Upper lobe of right lung (tissue), 1 donor: Measurements from ENCODE around the gene SGMS1. TPM values are rescaled to one million over a fixed set of nuclear protein-coding genes. Genes with fewer than 3 reads are reported as not detected.
"Not testable (repeated sequence)": the region's sequence is repeated elsewhere in the genome, so short reads cannot be mapped to it uniquely, and the experiment has no call there.

ENCODE experiments used
- ATAC-seq: fragments of 200-7000 bp; cut with Tn5 transposase; one replicate; pipeline ENCODE4 v1.9.1; 2020; ENCODE audit warnings: mild to moderate bottlenecking, moderate library complexity
- DNase-seq: peaks from one replicate; pipeline ENCODE4 v3.0.0-alpha.2; 2020
- H3K27ac ChIP-seq: fragments of 200-600 bp; one replicate; pipeline ENCODE4 v1.8.0; 2022
- H3K27me3 ChIP-seq: fragments of 200-600 bp; one replicate; pipeline ENCODE4 v1.8.0; 2022; ENCODE audit warnings: mild to moderate bottlenecking
- H3K36me3 ChIP-seq: fragments of 200-600 bp; one replicate; pipeline ENCODE4 v1.8.0; 2022
- H3K4me1 ChIP-seq: fragments of 200-600 bp; one replicate; pipeline ENCODE4 v1.8.0; 2022
- H3K4me3 ChIP-seq: fragments of 200-600 bp; one replicate; pipeline ENCODE4 v1.8.0; 2022; ENCODE audit warnings: mild to moderate bottlenecking
- H3K9me3 ChIP-seq: fragments of 200-600 bp; one replicate; pipeline ENCODE4 v1.8.0; 2022
- intact Hi-C: fragments of 100-400 bp; cut with DNase I; formaldehyde crosslinking; loops from one replicate; pipeline ENCODE4 v1.11.0; 2022
- total RNA-seq: library from RNA; stranded (reverse); fragmentation: NEBNext Ultra II Directional; extraction: Animal tissue kit (Norgen Biotek cat#: 25700); gene quantifications from one replicate; pipeline ENCODE4 v1.2.1, GENCODE V29; 2021
- TF ChIP-seq, protein P1 (sequence below): fragments of 200-600 bp; IDR thresholded peaks from one replicate; pipeline ENCODE4 v1.8.0; 2022; ENCODE audit warnings: antibody characterized with exemption
- donor health status: DM: no; HTN: yes; CAD: no; lungs with severe emphysema.

Gene SGMS1
- total RNA-seq, 1 donor from 2014 or later, result 73.1 TPM

DNA sequence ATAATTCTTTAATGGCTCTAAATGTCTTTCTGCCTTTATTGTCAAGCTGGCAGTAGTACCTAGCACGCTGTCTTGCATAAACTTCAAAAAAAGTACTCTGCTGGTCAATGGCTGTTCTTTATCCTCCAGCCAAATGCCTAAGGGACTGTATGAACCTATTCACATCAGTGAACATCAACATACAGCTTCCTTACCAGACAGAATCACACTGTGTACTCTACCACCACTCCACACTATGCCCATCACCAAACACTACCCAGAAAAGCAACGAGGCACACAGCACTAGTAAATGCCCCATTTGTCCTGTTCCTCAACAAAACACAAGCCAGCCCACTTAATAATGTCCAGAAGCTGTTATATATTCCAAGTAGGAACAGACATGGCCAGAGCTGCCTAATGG lies 127.5 kb downstream of the SGMS1 start:
- H3K36me3 ChIP-seq, result no peaks in the 10 kb centered on the region
- no peaks in the 10 kb centered on the region for H3K9me3 ChIP-seq
- intact Hi-C loops, result no loop called here
- H3K4me1 ChIP-seq, result no peaks in the 10 kb centered on the region
- no peak overlapping the region for H3K27ac ChIP-seq
- ATAC-seq (no peak), DNase-seq (no peak)
- TF ChIP-seq, protein P1, sequence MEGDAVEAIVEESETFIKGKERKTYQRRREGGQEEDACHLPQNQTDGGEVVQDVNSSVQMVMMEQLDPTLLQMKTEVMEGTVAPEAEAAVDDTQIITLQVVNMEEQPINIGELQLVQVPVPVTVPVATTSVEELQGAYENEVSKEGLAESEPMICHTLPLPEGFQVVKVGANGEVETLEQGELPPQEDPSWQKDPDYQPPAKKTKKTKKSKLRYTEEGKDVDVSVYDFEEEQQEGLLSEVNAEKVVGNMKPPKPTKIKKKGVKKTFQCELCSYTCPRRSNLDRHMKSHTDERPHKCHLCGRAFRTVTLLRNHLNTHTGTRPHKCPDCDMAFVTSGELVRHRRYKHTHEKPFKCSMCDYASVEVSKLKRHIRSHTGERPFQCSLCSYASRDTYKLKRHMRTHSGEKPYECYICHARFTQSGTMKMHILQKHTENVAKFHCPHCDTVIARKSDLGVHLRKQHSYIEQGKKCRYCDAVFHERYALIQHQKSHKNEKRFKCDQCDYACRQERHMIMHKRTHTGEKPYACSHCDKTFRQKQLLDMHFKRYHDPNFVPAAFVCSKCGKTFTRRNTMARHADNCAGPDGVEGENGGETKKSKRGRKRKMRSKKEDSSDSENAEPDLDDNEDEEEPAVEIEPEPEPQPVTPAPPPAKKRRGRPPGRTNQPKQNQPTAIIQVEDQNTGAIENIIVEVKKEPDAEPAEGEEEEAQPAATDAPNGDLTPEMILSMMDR, result no peak
- no peak overlapping the region for H3K4me3 ChIP-seq
- no peaks in the 10 kb centered on the region for H3K27me3 ChIP-seq

DNA sequence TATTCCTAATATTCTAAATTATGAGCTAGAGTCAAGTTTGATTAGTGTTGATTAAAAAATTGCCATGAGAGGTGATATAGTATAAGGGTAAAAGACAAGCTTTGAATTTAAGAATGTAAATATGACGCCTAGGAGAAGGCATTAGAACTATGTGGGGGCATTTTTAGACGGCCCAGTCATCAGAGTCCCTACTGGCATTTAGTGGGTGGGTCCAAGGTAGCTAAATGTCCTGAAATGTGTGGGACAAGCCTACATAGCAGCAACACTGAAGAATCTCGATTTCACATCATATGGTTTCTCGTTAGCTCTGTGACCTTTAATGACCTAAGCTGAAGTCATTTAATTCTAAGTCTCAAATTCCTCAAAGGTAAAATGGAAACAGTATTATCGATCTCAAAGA lies 133.5 kb downstream of the SGMS1 start:
- no peak overlapping the region for H3K27ac ChIP-seq
- no peaks in the 10 kb centered on the region for H3K4me1 ChIP-seq
- intact Hi-C loops, result no loop called here
- no peak for DNase-seq
- no peak for ATAC-seq
- no peak overlapping the region for H3K4me3 ChIP-seq
- H3K36me3 ChIP-seq, result no peaks in the 10 kb centered on the region
- TF ChIP-seq, protein P1, result no peak
- H3K27me3 ChIP-seq, result no peaks in the 10 kb centered on the region
- no peaks in the 10 kb centered on the region for H3K9me3 ChIP-seq

DNA sequence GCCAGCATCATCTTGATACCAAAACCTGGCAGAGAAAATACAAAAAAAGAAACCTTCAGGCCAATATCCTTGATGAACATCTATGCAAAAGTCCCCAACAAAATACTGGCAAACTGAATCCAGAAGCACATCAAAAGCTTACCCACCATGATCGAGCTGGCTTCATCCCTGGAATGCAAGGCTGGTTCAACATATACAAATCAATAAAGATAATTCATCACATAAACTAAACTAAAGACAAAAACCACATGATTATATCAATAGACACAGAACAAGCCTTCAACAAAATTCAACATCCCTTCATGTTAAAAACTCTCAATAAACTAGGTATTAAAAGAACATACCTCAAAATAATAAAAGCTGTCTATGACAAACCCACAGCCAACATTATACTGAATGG lies 139.2 kb downstream of the SGMS1 start:
- H3K36me3 ChIP-seq, intact Hi-C loops, H3K4me3 ChIP-seq, H3K27ac ChIP-seq, ATAC-seq, DNase-seq, H3K9me3 ChIP-seq, H3K4me1 ChIP-seq, H3K27me3 ChIP-seq: not testable (repeated sequence)

DNA sequence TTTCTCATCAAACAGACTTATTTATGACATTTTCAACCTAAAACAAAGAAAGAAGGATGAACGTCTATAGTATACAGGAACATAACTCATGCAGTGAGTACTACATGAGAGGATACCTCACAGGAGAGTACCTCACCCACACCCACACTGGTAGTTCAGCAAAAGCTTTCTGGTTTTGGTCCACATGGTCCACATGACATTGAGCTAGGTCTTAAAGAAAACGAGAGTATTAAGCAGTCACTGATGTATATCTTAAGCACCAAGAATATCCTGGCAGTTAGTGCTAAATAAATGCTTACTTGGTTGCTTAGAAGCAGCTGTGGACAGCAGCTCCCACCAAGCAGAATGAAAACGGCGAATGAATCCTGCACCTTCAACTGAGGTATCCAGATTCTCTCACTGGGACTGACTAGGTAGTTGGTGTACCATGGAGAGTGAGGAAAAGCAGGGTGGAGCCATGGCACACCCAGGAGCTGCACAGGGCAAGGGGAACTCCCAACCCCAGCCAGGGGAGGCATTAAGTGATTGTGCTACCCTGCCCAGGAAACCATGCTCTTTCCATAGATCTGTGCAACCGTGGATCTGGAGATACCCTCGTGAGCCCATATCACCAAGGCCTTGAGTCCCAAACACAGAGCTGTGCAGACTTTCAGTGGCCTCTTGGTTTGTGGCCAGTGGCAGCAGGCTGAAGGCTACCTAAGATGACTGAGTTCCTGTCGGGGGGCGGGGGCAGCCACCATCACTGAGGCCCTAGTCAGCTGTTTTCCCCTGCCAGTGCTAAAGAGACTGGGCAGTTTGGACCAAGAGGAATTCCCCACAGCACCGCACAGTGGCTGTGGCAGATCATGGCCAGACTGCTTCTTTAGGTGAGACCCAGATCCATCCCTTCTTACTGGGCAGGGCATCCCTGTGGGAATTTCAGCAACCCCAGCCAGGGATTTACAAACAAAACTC lies 143.4 kb downstream of the SGMS1 start:
- Histone ChIP-seq H3K27me3 (no peaks in the 10 kb centered on the region), H3K27ac (no peak overlapping the region), H3K9me3 (peaks cover 4% of the 10 kb centered on the region), H3K4me3 (no peak overlapping the region), H3K4me1 (no peaks in the 10 kb centered on the region), H3K36me3 (no peaks in the 10 kb centered on the region)
- no peak for DNase-seq
- peak; percentile 27 for ATAC-seq
- TF ChIP-seq, protein P1, result no peak
- intact Hi-C loops, result no loop called here

DNA sequence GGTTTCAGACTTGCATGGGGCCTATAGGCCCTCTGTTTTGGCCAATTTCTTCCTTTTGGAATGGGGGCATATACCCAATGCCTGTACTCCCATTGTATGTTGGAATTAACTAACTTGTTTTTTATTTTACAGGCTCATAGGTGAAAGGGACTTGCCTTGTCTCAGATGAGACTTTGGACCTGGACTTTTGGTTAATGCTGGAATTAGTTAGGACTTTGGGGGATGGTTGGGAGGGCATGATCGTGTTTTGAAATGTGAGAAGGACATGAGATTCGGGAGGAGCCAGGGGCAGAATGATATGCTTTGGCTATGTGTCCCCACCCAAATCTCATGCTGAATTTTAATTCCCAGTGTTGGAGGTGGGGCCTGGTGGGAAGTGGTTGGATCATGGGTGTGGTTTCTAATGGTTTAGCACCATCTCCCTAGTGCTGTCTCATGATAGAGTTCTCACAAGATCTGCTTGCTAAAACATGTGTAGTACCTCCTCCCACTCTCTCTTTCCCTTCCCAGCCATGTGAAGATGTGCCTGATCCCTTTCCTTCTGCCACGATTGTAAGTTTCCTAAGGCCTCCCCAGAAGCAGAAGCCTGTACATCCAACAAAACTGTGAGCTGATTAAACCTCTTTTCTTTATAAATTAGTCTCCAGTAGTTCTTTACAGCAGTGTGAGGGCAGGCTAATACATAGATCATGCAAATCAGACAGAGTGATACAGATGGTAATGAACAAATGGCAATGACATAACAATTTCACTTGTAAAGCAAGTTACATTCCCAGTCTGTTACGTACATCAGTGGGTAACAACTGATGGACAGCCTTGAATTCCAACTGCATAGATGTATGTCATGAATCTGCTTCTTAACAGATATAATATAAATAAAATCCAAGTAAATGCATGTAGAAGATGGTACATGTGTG lies 146.2 kb downstream of the SGMS1 start:
- DNase-seq (no peak), ATAC-seq (no peak)
- intact Hi-C loops, result no loop called here
- Histone ChIP-seq H3K9me3 (no peaks in the 10 kb centered on the region), H3K4me1 (no peaks in the 10 kb centered on the region), H3K27me3 (no peaks in the 10 kb centered on the region), H3K4me3 (no peak overlapping the region), H3K27ac (no peak overlapping the region), H3K36me3 (no peaks in the 10 kb centered on the region)
- TF ChIP-seq, protein P1, result no peak

DNA sequence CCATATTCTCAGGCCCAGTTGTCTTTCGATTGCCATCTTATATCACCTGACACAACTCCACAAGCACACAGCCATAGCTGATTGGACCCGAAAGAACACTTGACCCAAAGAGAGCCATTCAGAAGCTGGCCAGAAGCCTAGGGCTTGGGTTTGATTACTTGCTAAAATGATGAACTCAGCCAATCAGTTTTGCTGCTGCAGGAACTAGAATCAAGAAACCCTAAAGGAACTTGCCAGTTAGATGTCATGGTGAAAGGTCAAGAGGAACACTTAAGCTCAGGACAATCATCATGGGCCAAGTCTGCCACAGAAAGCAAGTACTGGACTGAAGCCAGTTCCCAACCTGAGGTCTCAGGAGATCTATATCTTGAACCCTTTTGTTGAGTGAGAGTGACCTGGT lies 150.0 kb downstream of the SGMS1 start:
- intact Hi-C loops, result no loop called here
- no peak overlapping the region for H3K4me3 ChIP-seq
- DNase-seq (no peak), ATAC-seq (no peak)
- no peaks in the 10 kb centered on the region for H3K27me3 ChIP-seq
- TF ChIP-seq, protein P1, result no peak
- no peaks in the 10 kb centered on the region for H3K9me3 ChIP-seq
- H3K4me1 ChIP-seq, result peaks cover 19% of the 10 kb centered on the region
- no peaks in the 10 kb centered on the region for H3K36me3 ChIP-seq
- H3K27ac ChIP-seq, result no peak overlapping the region
